Smooth muscle cell of the brain vasculature (primary cell): ENCODE measurements around the gene GRM1.

Experiments
- DNase-seq: peaks from one replicate; pipeline ENCODE4 v3.0.0-alpha.2; 2012; ENCODE audit warnings: low read depth, low spot score

The GRM1 gene

GRCh38 chr6:146364816-146365594 is 336.1 kb downstream of the GRM1 start:
- no peak for DNase-seq

- no peak for DNase-seq
Measured at GRCh38 chr6:146367061-146367460, 338.2 kb downstream of the GRM1 start.

- DNase-seq: no peak
Measured at GRCh38 chr6:146369866-146370265, 341.0 kb downstream of the GRM1 start.

- no peak for DNase-seq
Measured at GRCh38 chr6:146381486-146381885, 352.6 kb downstream of the GRM1 start.

GRCh38 chr6:146388736-146389364 is 360.0 kb downstream of the GRM1 start:
- no peak for DNase-seq

GRCh38 chr6:146389740-146390139 is 360.9 kb downstream of the GRM1 start:
- DNase-seq: no peak

GRCh38 chr6:146397638-146398037 is 368.8 kb downstream of the GRM1 start:
- no peak for DNase-seq

- no peak for DNase-seq
Measured at GRCh38 chr6:146402476-146402875, 373.6 kb downstream of the GRM1 start.

- DNase-seq: no peak
Measured at GRCh38 chr6:146408583-146408982, 379.7 kb downstream of the GRM1 start.

- no peak for DNase-seq
Measured at GRCh38 chr6:146410851-146411595, 382.2 kb downstream of the GRM1 start.

GRCh38 chr6:146419576-146419975 is 390.7 kb downstream of the GRM1 start:
- no peak for DNase-seq

GRCh38 chr6:146420255-146420654 is 391.4 kb downstream of the GRM1 start:
- no peak for DNase-seq

- no peak for DNase-seq
Measured at GRCh38 chr6:146422789-146423375, 394.0 kb downstream of the GRM1 start.

GRCh38 chr6:146423452-146423851 is 394.6 kb downstream of the GRM1 start:
- no peak for DNase-seq

GRCh38 chr6:146426516-146426915 is 397.7 kb downstream of the GRM1 start:
- DNase-seq: no peak

GRCh38 chr6:146429831-146430230 is 401.0 kb downstream of the GRM1 start:
- no peak for DNase-seq

- DNase-seq: no peak
Measured at GRCh38 chr6:146433881-146434731, 405.2 kb downstream of the GRM1 start.

- no peak for DNase-seq
Measured at GRCh38 chr6:146434732-146435390, 406.0 kb downstream of the GRM1 start.

GRCh38 chr6:146441907-146442306 is 413.0 kb downstream of the GRM1 start:
- no peak for DNase-seq

GRCh38 chr6:146444189-146444588 is 415.3 kb downstream of the GRM1 start:
- no peak for DNase-seq

- no peak for DNase-seq
Measured at GRCh38 chr6:146445233-146445632, 416.4 kb downstream of the GRM1 start.
